HepG2 (cell line): ENCODE measurements around the gene SP140L. TPM values are rescaled to one million over a fixed set of nuclear protein-coding genes. Genes with fewer than 3 reads are reported as not detected.

ENCODE experiments used
- ARID2 ChIP-seq: sonication (generic); formaldehyde crosslinking; IDR thresholded peaks from 2 replicates; pipeline ENCODE4 v1.8.1; 2022; ENCODE audit warnings: mild to moderate bottlenecking, missing genetic modification reagents, borderline replicate concordance
- DRAP1 ChIP-seq: IDR thresholded peaks from 2 replicates; pipeline ENCODE4 v1.6.1; 2016; ENCODE audit warnings: missing genetic modification reagents, missing compliant biosample characterization
- HINFP ChIP-seq: sonication (generic); formaldehyde crosslinking; IDR thresholded peaks from 2 replicates; pipeline ENCODE4 v1.4.0; 2020; ENCODE audit warnings: low read depth, mild to moderate bottlenecking, missing genetic modification reagents
- HMG20A ChIP-seq: IDR thresholded peaks from 2 replicates; pipeline ENCODE4 v1.6.1; 2016; ENCODE audit warnings: borderline replicate concordance
- IRF9 ChIP-seq: sonication (generic); formaldehyde crosslinking; IDR thresholded peaks from 2 replicates; pipeline ENCODE4 v1.8.0; 2022; ENCODE audit warnings: missing genetic modification reagents, mild to moderate bottlenecking, borderline replicate concordance
- PRPF4 ChIP-seq: fragments of 200-400 bp; formaldehyde crosslinking; IDR thresholded peaks from 2 replicates; pipeline ENCODE4 v1.6.1; 2016; ENCODE audit warnings: low read length, low read depth; ENCODE audit not compliant: poor library complexity, severe bottlenecking
- REST ChIP-seq, 2 experiments: IDR thresholded peaks; 2 replicates each; pipeline ENCODE4 v1.6.1; 2011 to 2012; ENCODE audit warnings: low read length in 2 of 2, borderline replicate concordance in 1 of 2, low read depth in 1 of 2, mild to moderate bottlenecking in 1 of 2, moderate library complexity in 1 of 2
- THYN1 ChIP-seq: sonication (generic); formaldehyde crosslinking; IDR thresholded peaks from 2 replicates; pipeline ENCODE4 v1.8.1; 2023; ENCODE audit warnings: low read depth, mild to moderate bottlenecking, moderate library complexity, missing genetic modification reagents, borderline replicate concordance
- TMF1 ChIP-seq: sonication (generic); formaldehyde crosslinking; IDR thresholded peaks from 2 replicates; pipeline ENCODE4 v1.8.1; 2022; ENCODE audit warnings: low read depth, missing genetic modification reagents
- TRAFD1 ChIP-seq: sonication (generic); formaldehyde crosslinking; IDR thresholded peaks from 2 replicates; pipeline ENCODE4 v1.5.1; 2020; ENCODE audit warnings: missing genetic modification reagents, mild to moderate bottlenecking, borderline replicate concordance
- ZFP37 ChIP-seq: sonication (generic); formaldehyde crosslinking; IDR thresholded peaks from 2 replicates; pipeline ENCODE4 v1.4.0; 2020; ENCODE audit warnings: missing genetic modification reagents, borderline replicate concordance
- ZMYM2 ChIP-seq: sonication (generic); formaldehyde crosslinking; IDR thresholded peaks from 2 replicates; pipeline ENCODE4 v1.8.0; 2022; ENCODE audit warnings: mild to moderate bottlenecking, missing genetic modification reagents
- ZNF207 ChIP-seq: fragments of 450-650 bp; IDR thresholded peaks from 2 replicates; pipeline ENCODE4 v1.6.1; 2016; ENCODE audit warnings: antibody characterized with exemption, borderline replicate concordance
- ZNF292 ChIP-seq: sonication (generic); formaldehyde crosslinking; IDR thresholded peaks from 2 replicates; pipeline ENCODE4 v1.8.1; 2022; ENCODE audit warnings: mild to moderate bottlenecking, low read depth, missing genetic modification reagents, borderline replicate concordance
- ZNF547 ChIP-seq: sonication (generic); formaldehyde crosslinking; IDR thresholded peaks from 2 replicates; pipeline ENCODE4 v1.5.1; 2020; ENCODE audit warnings: mild to moderate bottlenecking, missing genetic modification reagents
- ZNF567 ChIP-seq: sonication (generic); formaldehyde crosslinking; IDR thresholded peaks from 2 replicates; pipeline ENCODE4 v1.8.1; 2023; ENCODE audit warnings: mild to moderate bottlenecking, missing genetic modification reagents, borderline replicate concordance
- ZNF773 ChIP-seq: sonication (generic); formaldehyde crosslinking; IDR thresholded peaks from 2 replicates; pipeline ENCODE4 v1.4.0; 2020; ENCODE audit warnings: missing genetic modification reagents, borderline replicate concordance
- ZSCAN31 ChIP-seq: sonication (generic); formaldehyde crosslinking; IDR thresholded peaks from 2 replicates; pipeline ENCODE4 v1.5.0; 2020; ENCODE audit warnings: low read depth, mild to moderate bottlenecking, missing genetic modification reagents
- polyA plus RNA-seq, 8 experiments: library from polyadenylated mRNA; depleted of rRNA in 3 of 8; stranded (reverse) in 7 of 8; unstranded in 1 of 8; fragments of >200 nt; fragmentation: Illumina TruSeq in 4 of 8; extraction: Trizol in 4 of 8; gene quantifications; 2 replicates each; pipeline versions ENCODE4 v1.2.1 to v1.2.3, GENCODE V29; 2011 to 2016; ENCODE audit warnings: low read depth in 4 of 8, missing spikeins in 1 of 8, mixed read lengths in 1 of 8; ENCODE audit not compliant: insufficient read depth in 1 of 8
- total RNA-seq, 5 experiments: library from RNA; depleted of rRNA; stranded (reverse); fragments of >200 nt; fragmentation: Illumina TruSeq; extraction: Trizol; gene quantifications; 2 replicates each; pipeline ENCODE4 v1.2.3, GENCODE V29; 2016; ENCODE audit warnings: low read depth in 1 of 5

The SP140L gene
- total and polyA plus RNA-seq, 2 of the 13 experiments (the other 11 are each of a cell fraction or from before 2014, with no cell fraction given): 10.9 to 17.5 TPM

- no peak for TF ChIP-seq ZNF207
- TF ChIP-seq ZNF567: no peak
- TF ChIP-seq REST (IDR thresholded peaks at IDR 0.05; ENCODE audit: borderline replicate concordance in 1 of 2, low read depth in 1 of 2, low read length in 2 of 2): peak in 1 of 2 experiments; percentile 68; a peak in 1 of 4 replicates
- peak; percentile 95 for TF ChIP-seq ZNF292 (CRISPR knock-in tag)
- TF ChIP-seq ZSCAN31 (CRISPR knock-in tag): peak; percentile 74; the same call in 1 of the 2 replicates
- no peak for TF ChIP-seq HINFP (CRISPR knock-in tag)
- TF ChIP-seq ARID2 (CRISPR knock-in tag): 0 out of 2 replicates have a peak, but pooled peaks have one; percentile 69
- no peak for TF ChIP-seq TMF1 (CRISPR knock-in tag)
- TF ChIP-seq ZMYM2 (CRISPR knock-in tag): peak; percentile 59; the same call in 1 of the 2 replicates
- peak; percentile 45; the same call in 1 of the 2 replicates for TF ChIP-seq ZNF547
- no peak for TF ChIP-seq ZFP37 (CRISPR knock-in tag)
- peak; percentile 47; the same call in 1 of the 2 replicates for TF ChIP-seq DRAP1 (CRISPR knock-in tag)
- TF ChIP-seq THYN1 (CRISPR knock-in tag): 0 out of 2 replicates have a peak, but pooled peaks have one; percentile 48
- 0 out of 2 replicates have a peak, but pooled peaks have one; percentile 28 for TF ChIP-seq ZNF773 (CRISPR knock-in tag)
- no peak for TF ChIP-seq TRAFD1 (CRISPR knock-in tag)
- TF ChIP-seq HMG20A (CRISPR knock-in tag): no peak
- 0 out of 2 replicates have a peak, but pooled peaks have one; percentile 35 for TF ChIP-seq IRF9 (CRISPR knock-in tag)
- TF ChIP-seq PRPF4: no peak
These were observed 89.2 kb downstream of the SP140L start, which contains the start of gene SP100 (continued) for GRCh38 chr2:230416061-230416721.
